GM19351 (cell line): ENCODE results near the gene FTO.
A peak's percentile ranks its signal among the peaks of the same experiment; 100 is the strongest.

Source experiments
- ATAC-seq: cut with Tn5 transposase; IDR thresholded peaks from one replicate; pipeline ENCODE4 v1.9.1; 2021; ENCODE audit warnings: mild to moderate bottlenecking, moderate library complexity; ENCODE audit not compliant: unreplicated experiment

The FTO gene

GRCh38 chr16:54193013-54193664 lies 489.2 kb downstream of the FTO start:
- no peak for ATAC-seq

DNA sequence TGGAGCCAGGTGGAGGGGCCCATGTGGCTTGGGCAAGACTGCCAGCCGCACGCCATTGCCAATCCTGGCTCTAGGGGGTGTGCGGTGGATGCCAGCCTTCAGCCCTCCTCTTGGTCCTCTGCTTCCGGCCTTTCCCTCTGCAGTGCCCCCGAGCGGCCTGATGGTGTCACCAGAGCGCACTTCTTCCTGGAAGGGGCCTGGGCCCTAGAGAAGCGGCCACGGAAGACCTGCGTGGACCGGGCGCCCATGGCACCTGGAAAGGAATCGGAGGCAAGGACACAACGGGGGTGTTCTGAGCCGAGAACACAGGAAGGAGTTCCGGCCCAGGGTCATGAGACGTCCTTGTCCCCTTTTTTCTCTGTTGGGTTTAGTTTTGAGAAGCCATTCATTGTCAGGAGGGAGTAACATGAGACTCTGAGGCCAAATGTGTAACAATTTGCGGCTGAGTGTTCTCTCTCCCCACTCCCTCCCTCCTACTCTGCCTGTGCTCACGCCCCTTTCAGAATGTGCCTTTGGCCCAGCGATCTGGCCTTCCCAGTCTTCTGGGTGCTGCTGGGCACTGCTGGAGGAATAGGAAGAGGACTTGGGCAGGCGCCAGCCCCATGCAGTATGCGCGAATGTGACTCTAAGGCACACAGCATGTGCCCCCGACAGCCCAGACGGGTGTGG lies 489.8 kb downstream of the FTO start:
- peak; percentile 98 for ATAC-seq

DNA sequence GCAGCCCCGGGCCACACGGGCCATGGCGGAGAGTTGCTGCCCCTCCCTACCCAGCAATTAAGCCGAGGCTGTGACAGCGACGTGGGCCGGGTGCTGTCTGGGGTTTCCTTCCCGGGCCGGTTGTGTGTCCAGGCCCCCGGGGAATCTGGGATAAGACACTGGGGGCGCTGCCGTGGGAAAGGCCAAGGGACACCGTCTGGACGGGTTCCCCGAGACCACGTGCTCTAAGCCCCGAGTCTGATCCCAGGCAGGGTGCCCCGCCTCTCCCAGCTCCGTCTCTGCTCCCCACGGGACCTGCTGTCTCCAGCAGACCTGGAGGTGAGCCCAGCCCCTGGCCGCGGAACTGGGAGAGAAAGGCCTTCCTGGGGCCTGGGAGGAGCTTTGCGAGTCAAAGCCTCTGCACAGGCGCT lies 490.4 kb downstream of the FTO start:
- ATAC-seq = no peak

DNA sequence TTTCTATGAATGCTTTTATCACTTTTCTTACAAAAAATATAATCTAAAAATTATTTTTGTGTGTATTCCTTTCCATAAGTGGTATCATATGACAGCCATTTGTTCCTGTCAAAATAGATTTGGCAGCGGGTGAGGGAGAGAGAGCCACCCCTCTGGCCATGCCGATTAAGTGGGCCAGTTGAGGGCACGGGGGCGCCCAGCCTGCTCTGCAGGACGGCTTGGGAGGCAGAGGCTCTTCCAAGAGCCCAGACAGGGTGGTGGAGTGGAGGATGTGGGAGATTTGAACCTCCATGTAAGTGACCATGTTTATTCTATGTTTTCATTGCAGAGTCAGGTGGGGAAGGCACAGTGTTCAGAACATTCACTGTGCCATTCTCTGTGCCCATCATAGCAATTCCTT lies 493.8 kb downstream of the FTO start:
- ATAC-seq = no peak

- no peak for ATAC-seq
Measured at GRCh38 chr16:54199487-54200160, 495.7 kb downstream of the FTO start.

GRCh38 chr16:54200161-54200534 lies 496.2 kb downstream of the FTO start:
- no peak for ATAC-seq

- no peak for ATAC-seq
Measured at GRCh38 chr16:54200720-54201119, 496.8 kb downstream of the FTO start.

- no peak for ATAC-seq
Measured at GRCh38 chr16:54201200-54201599, 497.2 kb downstream of the FTO start.
